Measurements from ENCODE around the gene TMEM245. TPM values are rescaled to one million over a fixed set of nuclear protein-coding genes. Genes with fewer than 3 reads are reported as not detected.
A peak's percentile ranks its signal among the peaks of the same experiment; 100 is the strongest.

Gene TMEM245
- polyA plus RNA-seq, 2 donors, result 4.0 to 7.4 TPM

- 90 to 92% methylated on average over 7 of the region's 7 CpGs for WGBS, 2 donors
Observed at GRCh38 chr9:109026306-109026705, 93.4 kb downstream of the TMEM245 start.

GRCh38 chr9:109022873-109023272 is 96.9 kb downstream of the TMEM245 start:
- Histone ChIP-seq H3K27ac (ENCODE audit: low read depth in 2 of 2, low read length in 1 of 2) (no peak overlapping the region), H3K4me1 (ENCODE audit: control insufficient read depth in 2 of 2, insufficient read depth in 2 of 2, low read length in 1 of 2) (peaks cover 0 to 2% of the 10 kb centered on the region in 2 donors), H3K36me3 (ENCODE audit: control insufficient read depth in 2 of 2, insufficient read depth in 2 of 2, low read length in 1 of 2) (peaks cover 0 to 3% of the 10 kb centered on the region in 2 donors), H3K4me3 (ENCODE audit: low read depth in 1 of 2, low read length in 2 of 2) (no peak overlapping the region), H3K27me3 (ENCODE audit: control insufficient read depth in 1 of 2, insufficient read depth in 2 of 2, low read length in 2 of 2) (no peaks in the 10 kb centered on the region), H3K9me3 (ENCODE audit: control insufficient read depth in 2 of 2, insufficient read depth in 1 of 2, low read depth in 1 of 2, low read length in 1 of 2) (no peaks in the 10 kb centered on the region)

More at GRCh38 chr9:109026306-109026705, 93.4 kb downstream of the TMEM245 start:
- H3K9me3 ChIP-seq (ENCODE audit: control insufficient read depth in 2 of 2, insufficient read depth in 1 of 2, low read depth in 1 of 2, low read length in 1 of 2), result no peaks in the 10 kb centered on the region
- no peaks in the 10 kb centered on the region for H3K36me3 ChIP-seq (ENCODE audit: control insufficient read depth in 2 of 2, insufficient read depth in 2 of 2, low read length in 1 of 2)
- H3K4me1 ChIP-seq (ENCODE audit: control insufficient read depth in 2 of 2, insufficient read depth in 2 of 2, low read length in 1 of 2), result peaks cover 0 to 2% of the 10 kb centered on the region in 2 donors
- no peaks in the 10 kb centered on the region for H3K27me3 ChIP-seq (ENCODE audit: control insufficient read depth in 1 of 2, insufficient read depth in 2 of 2, low read length in 2 of 2)
- H3K4me3 ChIP-seq (ENCODE audit: low read depth in 1 of 2, low read length in 2 of 2), result no peak overlapping the region
- no peak overlapping the region for H3K27ac ChIP-seq (ENCODE audit: low read depth in 2 of 2, low read length in 1 of 2)

- H3K4me1 ChIP-seq (ENCODE audit: control insufficient read depth in 2 of 2, insufficient read depth in 2 of 2, low read length in 1 of 2), result peaks cover 0 to 2% of the 10 kb centered on the region in 2 donors
- H3K9me3 ChIP-seq (ENCODE audit: control insufficient read depth in 2 of 2, insufficient read depth in 1 of 2, low read depth in 1 of 2, low read length in 1 of 2), result no peaks in the 10 kb centered on the region
- H3K4me3 ChIP-seq (ENCODE audit: low read depth in 1 of 2, low read length in 2 of 2), result no peak overlapping the region
- H3K27me3 ChIP-seq (ENCODE audit: control insufficient read depth in 1 of 2, insufficient read depth in 2 of 2, low read length in 2 of 2), result no peaks in the 10 kb centered on the region
- H3K36me3 ChIP-seq (ENCODE audit: control insufficient read depth in 2 of 2, insufficient read depth in 2 of 2, low read length in 1 of 2), result peaks cover 0 to 3% of the 10 kb centered on the region in 2 donors
- H3K27ac ChIP-seq (ENCODE audit: low read depth in 2 of 2, low read length in 1 of 2), result no peak overlapping the region
- WGBS, 2 donors, result 75 to 81% methylated on average over 6 of the region's 6 CpGs
Observed at GRCh38 chr9:109020581-109021511, 98.9 kb downstream of the TMEM245 start.

- no peak overlapping the region for H3K4me3 ChIP-seq (ENCODE audit: low read depth in 1 of 2, low read length in 2 of 2)
- peaks cover 0 to 3% of the 10 kb centered on the region in 2 donors for H3K36me3 ChIP-seq (ENCODE audit: control insufficient read depth in 2 of 2, insufficient read depth in 2 of 2, low read length in 1 of 2)
- no peak overlapping the region for H3K27ac ChIP-seq (ENCODE audit: low read depth in 2 of 2, low read length in 1 of 2)
- no peaks in the 10 kb centered on the region for H3K4me1 ChIP-seq (ENCODE audit: control insufficient read depth in 2 of 2, insufficient read depth in 2 of 2, low read length in 1 of 2)
- no peaks in the 10 kb centered on the region for H3K27me3 ChIP-seq (ENCODE audit: control insufficient read depth in 1 of 2, insufficient read depth in 2 of 2, low read length in 2 of 2)
- WGBS, 2 donors, result 48 to 72% methylated on average over 3 of the region's 3 CpGs
- no peaks in the 10 kb centered on the region for H3K9me3 ChIP-seq (ENCODE audit: control insufficient read depth in 2 of 2, insufficient read depth in 1 of 2, low read depth in 1 of 2, low read length in 1 of 2)
Observed at GRCh38 chr9:109020113-109020512, 99.6 kb downstream of the TMEM245 start.

- 54 to 66% methylated on average over 3 of the region's 3 CpGs for WGBS, 2 donors
- Histone ChIP-seq H3K4me1 (ENCODE audit: control insufficient read depth in 2 of 2, insufficient read depth in 2 of 2, low read length in 1 of 2) (no peaks in the 10 kb centered on the region), H3K9me3 (ENCODE audit: control insufficient read depth in 2 of 2, insufficient read depth in 1 of 2, low read depth in 1 of 2, low read length in 1 of 2) (no peaks in the 10 kb centered on the region), H3K27me3 (ENCODE audit: control insufficient read depth in 1 of 2, insufficient read depth in 2 of 2, low read length in 2 of 2) (no peaks in the 10 kb centered on the region), H3K36me3 (ENCODE audit: control insufficient read depth in 2 of 2, insufficient read depth in 2 of 2, low read length in 1 of 2) (peaks cover 0 to 3% of the 10 kb centered on the region in 2 donors), H3K27ac (ENCODE audit: low read depth in 2 of 2, low read length in 1 of 2) (no peak overlapping the region), H3K4me3 (ENCODE audit: low read depth in 1 of 2, low read length in 2 of 2) (no peak overlapping the region)
Observed at GRCh38 chr9:109019420-109019819, 100.3 kb downstream of the TMEM245 start.

- Histone ChIP-seq H3K36me3 (ENCODE audit: control insufficient read depth in 2 of 2, insufficient read depth in 2 of 2, low read length in 1 of 2) (peaks cover 0 to 3% of the 10 kb centered on the region in 2 donors), H3K27ac (ENCODE audit: low read depth in 2 of 2, low read length in 1 of 2) (no peak overlapping the region), H3K27me3 (ENCODE audit: control insufficient read depth in 1 of 2, insufficient read depth in 2 of 2, low read length in 2 of 2) (no peaks in the 10 kb centered on the region), H3K9me3 (ENCODE audit: control insufficient read depth in 2 of 2, insufficient read depth in 1 of 2, low read depth in 1 of 2, low read length in 1 of 2) (no peaks in the 10 kb centered on the region), H3K4me3 (ENCODE audit: low read depth in 1 of 2, low read length in 2 of 2) (no peak overlapping the region), H3K4me1 (ENCODE audit: control insufficient read depth in 2 of 2, insufficient read depth in 2 of 2, low read length in 1 of 2) (no peaks in the 10 kb centered on the region)
- WGBS, 2 donors, result 90 to 93% methylated on average over 6 of the region's 6 CpGs
Observed at GRCh38 chr9:109017493-109017892, 102.3 kb downstream of the TMEM245 start.

GRCh38 chr9:109017061-109017460 is 102.7 kb downstream of the TMEM245 start:
- H3K9me3 ChIP-seq (ENCODE audit: control insufficient read depth in 2 of 2, insufficient read depth in 1 of 2, low read depth in 1 of 2, low read length in 1 of 2), result no peaks in the 10 kb centered on the region
- no peak overlapping the region for H3K27ac ChIP-seq (ENCODE audit: low read depth in 2 of 2, low read length in 1 of 2)
- H3K4me3 ChIP-seq (ENCODE audit: low read depth in 1 of 2, low read length in 2 of 2), result no peak overlapping the region
- no peaks in the 10 kb centered on the region for H3K4me1 ChIP-seq (ENCODE audit: control insufficient read depth in 2 of 2, insufficient read depth in 2 of 2, low read length in 1 of 2)
- no peaks in the 10 kb centered on the region for H3K27me3 ChIP-seq (ENCODE audit: control insufficient read depth in 1 of 2, insufficient read depth in 2 of 2, low read length in 2 of 2)
- H3K36me3 ChIP-seq (ENCODE audit: control insufficient read depth in 2 of 2, insufficient read depth in 2 of 2, low read length in 1 of 2), result peaks cover 0 to 3% of the 10 kb centered on the region in 2 donors

- WGBS, 2 donors, result 52 to 69% methylated on average over 1 of the region's 1 CpG
- no peak overlapping the region for H3K4me3 ChIP-seq (ENCODE audit: low read depth in 1 of 2, low read length in 2 of 2)
- no peaks in the 10 kb centered on the region for H3K27me3 ChIP-seq (ENCODE audit: control insufficient read depth in 1 of 2, insufficient read depth in 2 of 2, low read length in 2 of 2)
- H3K36me3 ChIP-seq (ENCODE audit: control insufficient read depth in 2 of 2, insufficient read depth in 2 of 2, low read length in 1 of 2), result peaks cover 0 to 3% of the 10 kb centered on the region in 2 donors
- no peaks in the 10 kb centered on the region for H3K4me1 ChIP-seq (ENCODE audit: control insufficient read depth in 2 of 2, insufficient read depth in 2 of 2, low read length in 1 of 2)
- no peak overlapping the region for H3K27ac ChIP-seq (ENCODE audit: low read depth in 2 of 2, low read length in 1 of 2)
- H3K9me3 ChIP-seq (ENCODE audit: control insufficient read depth in 2 of 2, insufficient read depth in 1 of 2, low read depth in 1 of 2, low read length in 1 of 2), result no peaks in the 10 kb centered on the region
Observed at GRCh38 chr9:109016132-109016531, 103.6 kb downstream of the TMEM245 start.

- Histone ChIP-seq H3K9me3 (ENCODE audit: control insufficient read depth in 2 of 2, insufficient read depth in 1 of 2, low read depth in 1 of 2, low read length in 1 of 2) (no peaks in the 10 kb centered on the region), H3K27me3 (ENCODE audit: control insufficient read depth in 1 of 2, insufficient read depth in 2 of 2, low read length in 2 of 2) (no peaks in the 10 kb centered on the region), H3K27ac (ENCODE audit: low read depth in 2 of 2, low read length in 1 of 2) (peak overlapping the region; percentile 51 to 52), H3K36me3 (ENCODE audit: control insufficient read depth in 2 of 2, insufficient read depth in 2 of 2, low read length in 1 of 2) (peaks cover 0 to 3% of the 10 kb centered on the region in 2 donors), H3K4me3 (ENCODE audit: low read depth in 1 of 2, low read length in 2 of 2) (no peak overlapping the region), H3K4me1 (ENCODE audit: control insufficient read depth in 2 of 2, insufficient read depth in 2 of 2, low read length in 1 of 2) (no peaks in the 10 kb centered on the region)
- 71 to 82% methylated on average over 7 of the region's 7 CpGs for WGBS, 2 donors
Observed at GRCh38 chr9:109014608-109015280, 105.0 kb downstream of the TMEM245 start.
